NCI-H128 (cell line): ENCODE results near the gene LCNL1.
"Not testable (repeated sequence)": the region's sequence is repeated elsewhere in the genome, so short reads cannot be mapped to it uniquely, and the experiment has no call there.

Experiments
- DNase-seq: peaks from one replicate; lab custom pipeline; 2025; ENCODE audit not compliant: unreplicated experiment; lab: John Stamatoyannopoulos, UW

The LCNL1 gene

GRCh38 chr9:136991993-136992818 is 9.4 kb downstream of the LCNL1 start, which contains the start of gene PAXX:
PAXX (plus strand) TSS chr9:136992422; CDS start chr9:136992444, 22 bp downstream.
- DNase-seq = peak; percentile 80

GRCh38 chr9:136992819-136993369 is 10.1 kb downstream of the LCNL1 start:
- no peak for DNase-seq

- no peak for DNase-seq
Measured at GRCh38 chr9:136994180-136994887, 11.5 kb downstream of the LCNL1 start.

- no peak for DNase-seq
Measured at GRCh38 chr9:136994888-136995230, 12.1 kb downstream of the LCNL1 start.

- DNase-seq = no peak
Measured at GRCh38 chr9:136995362-136995761, 12.6 kb downstream of the LCNL1 start.

- no peak for DNase-seq
Measured at GRCh38 chr9:136995772-136996311, 13.0 kb downstream of the LCNL1 start.

- no peak for DNase-seq
Measured at GRCh38 chr9:136996361-136997292, 13.8 kb downstream of the LCNL1 start, which contains the start of gene CLIC3. CLIC3 (minus strand) TSS chr9:136996568; CDS start chr9:136996543, 25 bp downstream.

- no peak for DNase-seq
Measured at GRCh38 chr9:136997371-136997770, 14.6 kb downstream of the LCNL1 start.

- no peak for DNase-seq
Measured at GRCh38 chr9:136997830-136998234, 15.0 kb downstream of the LCNL1 start.

- no peak for DNase-seq
Measured at GRCh38 chr9:137000177-137000930, 17.6 kb downstream of the LCNL1 start.

- DNase-seq = no peak
Measured at GRCh38 chr9:137001857-137002645, 19.3 kb downstream of the LCNL1 start.

- DNase-seq = no peak
Measured at GRCh38 chr9:137002646-137003041, 19.9 kb downstream of the LCNL1 start.

- not testable (repeated sequence) for DNase-seq
Measured at GRCh38 chr9:137004285-137004684, 21.5 kb downstream of the LCNL1 start.

GRCh38 chr9:137006116-137007003 is 23.6 kb downstream of the LCNL1 start:
- DNase-seq = no peak

GRCh38 chr9:137007108-137007815 is 24.5 kb downstream of the LCNL1 start:
- no peak for DNase-seq

- DNase-seq = no peak
Measured at GRCh38 chr9:137007816-137008270, 25.1 kb downstream of the LCNL1 start.

GRCh38 chr9:137008312-137008711 is 25.5 kb downstream of the LCNL1 start:
- DNase-seq = no peak
